ENCODE measurements around the gene KIF9.
"Not testable (repeated sequence)": the region's sequence is repeated elsewhere in the genome, so short reads cannot be mapped to it uniquely, and the experiment has no call there.

The KIF9 gene

DNA sequence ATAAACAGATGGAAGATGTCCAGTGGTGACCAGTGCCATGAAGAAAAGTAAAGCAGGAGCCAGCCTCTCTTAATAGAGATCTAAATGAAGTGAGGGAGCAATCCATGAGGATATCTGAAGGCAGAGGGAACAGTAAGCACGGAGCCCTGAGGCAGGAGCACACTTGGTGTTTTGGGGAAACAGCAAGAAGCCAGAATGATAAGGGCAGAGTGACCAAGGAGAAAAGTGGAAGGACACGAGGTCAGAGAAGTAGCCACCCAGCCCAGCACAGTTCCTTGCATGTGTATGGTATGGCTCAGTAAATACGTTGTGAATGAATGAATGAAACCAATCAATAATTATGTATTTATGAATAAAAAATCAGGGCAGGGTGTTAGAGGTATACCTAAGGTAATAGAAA lies 11.8 kb upstream of the KIF9 start:
- no peak for DNase-seq (ENCODE audit: low spot score)
- in situ Hi-C loops (cut with MboI; ENCODE audit: low pct_unique_long_range_greater_than_20kb, low sequenced_read_pairs, unreplicated experiment), result no loop called here
- TF ChIP-seq, protein P1, sequence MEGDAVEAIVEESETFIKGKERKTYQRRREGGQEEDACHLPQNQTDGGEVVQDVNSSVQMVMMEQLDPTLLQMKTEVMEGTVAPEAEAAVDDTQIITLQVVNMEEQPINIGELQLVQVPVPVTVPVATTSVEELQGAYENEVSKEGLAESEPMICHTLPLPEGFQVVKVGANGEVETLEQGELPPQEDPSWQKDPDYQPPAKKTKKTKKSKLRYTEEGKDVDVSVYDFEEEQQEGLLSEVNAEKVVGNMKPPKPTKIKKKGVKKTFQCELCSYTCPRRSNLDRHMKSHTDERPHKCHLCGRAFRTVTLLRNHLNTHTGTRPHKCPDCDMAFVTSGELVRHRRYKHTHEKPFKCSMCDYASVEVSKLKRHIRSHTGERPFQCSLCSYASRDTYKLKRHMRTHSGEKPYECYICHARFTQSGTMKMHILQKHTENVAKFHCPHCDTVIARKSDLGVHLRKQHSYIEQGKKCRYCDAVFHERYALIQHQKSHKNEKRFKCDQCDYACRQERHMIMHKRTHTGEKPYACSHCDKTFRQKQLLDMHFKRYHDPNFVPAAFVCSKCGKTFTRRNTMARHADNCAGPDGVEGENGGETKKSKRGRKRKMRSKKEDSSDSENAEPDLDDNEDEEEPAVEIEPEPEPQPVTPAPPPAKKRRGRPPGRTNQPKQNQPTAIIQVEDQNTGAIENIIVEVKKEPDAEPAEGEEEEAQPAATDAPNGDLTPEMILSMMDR (IDR thresholded peaks at IDR 0.05; ENCODE audit: extremely low read depth, insufficient read depth, missing control alignments), result no peak

DNA sequence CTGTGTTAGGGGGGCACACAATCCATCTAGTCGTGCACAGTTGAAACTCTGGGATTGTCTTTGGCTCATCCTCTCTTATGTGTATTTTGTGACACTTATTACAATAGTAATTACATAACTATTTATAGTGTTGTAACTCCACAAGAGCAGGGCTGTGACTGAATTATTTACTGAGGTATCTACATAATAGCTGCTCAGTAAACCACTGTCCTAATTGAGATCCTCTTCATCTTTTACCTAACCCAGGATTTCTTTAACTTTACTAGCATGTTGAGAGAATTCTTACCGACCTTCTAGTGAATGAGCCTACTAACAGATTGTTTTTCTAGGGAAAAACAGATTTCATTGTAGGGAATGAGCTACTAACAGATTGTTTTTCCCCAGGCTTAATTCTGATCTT lies 11.2 kb upstream of the KIF9 start:
- TF ChIP-seq, protein P1 (IDR thresholded peaks at IDR 0.05; ENCODE audit: extremely low read depth, insufficient read depth, missing control alignments), result no peak
- no peak for DNase-seq (ENCODE audit: low spot score)
- in situ Hi-C loops (cut with MboI; ENCODE audit: low pct_unique_long_range_greater_than_20kb, low sequenced_read_pairs, unreplicated experiment), result no loop called here

DNA sequence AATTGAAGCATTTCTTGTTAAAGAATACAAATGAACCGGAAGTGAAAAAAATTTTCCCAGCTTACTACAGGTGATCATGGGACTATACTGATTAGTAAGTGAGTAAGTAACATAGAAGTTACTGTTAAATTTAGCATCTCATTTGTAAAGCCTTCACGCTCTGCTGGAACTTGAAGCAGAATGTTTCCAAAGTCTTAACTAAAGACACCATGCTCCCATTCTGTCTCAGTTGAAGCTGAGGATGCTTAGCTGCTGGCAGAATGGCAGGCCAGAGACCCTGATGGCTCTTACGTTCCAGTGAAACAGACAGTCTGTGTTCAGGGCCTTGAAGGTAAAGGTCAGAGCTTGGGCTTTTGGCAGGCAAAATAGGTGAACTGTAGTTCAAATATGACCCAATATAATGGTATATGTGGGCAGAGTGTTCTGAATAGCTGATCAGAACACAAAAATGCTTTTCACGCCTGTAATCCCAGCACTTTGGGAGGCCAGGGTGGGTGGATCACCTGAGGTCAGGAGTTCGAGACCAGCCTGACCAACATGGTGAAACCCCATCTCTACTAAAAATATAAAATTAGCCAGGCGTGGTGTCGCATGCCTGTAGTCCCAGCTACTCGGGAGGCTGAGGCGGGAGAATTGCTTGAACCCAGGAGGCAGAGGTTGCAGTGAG lies 9.3 kb upstream of the KIF9 start:
- DNase-seq (ENCODE audit: low spot score), result peak; percentile 30
- in situ Hi-C loops (cut with MboI; ENCODE audit: low pct_unique_long_range_greater_than_20kb, low sequenced_read_pairs, unreplicated experiment), result not testable (repeated sequence)

DNA sequence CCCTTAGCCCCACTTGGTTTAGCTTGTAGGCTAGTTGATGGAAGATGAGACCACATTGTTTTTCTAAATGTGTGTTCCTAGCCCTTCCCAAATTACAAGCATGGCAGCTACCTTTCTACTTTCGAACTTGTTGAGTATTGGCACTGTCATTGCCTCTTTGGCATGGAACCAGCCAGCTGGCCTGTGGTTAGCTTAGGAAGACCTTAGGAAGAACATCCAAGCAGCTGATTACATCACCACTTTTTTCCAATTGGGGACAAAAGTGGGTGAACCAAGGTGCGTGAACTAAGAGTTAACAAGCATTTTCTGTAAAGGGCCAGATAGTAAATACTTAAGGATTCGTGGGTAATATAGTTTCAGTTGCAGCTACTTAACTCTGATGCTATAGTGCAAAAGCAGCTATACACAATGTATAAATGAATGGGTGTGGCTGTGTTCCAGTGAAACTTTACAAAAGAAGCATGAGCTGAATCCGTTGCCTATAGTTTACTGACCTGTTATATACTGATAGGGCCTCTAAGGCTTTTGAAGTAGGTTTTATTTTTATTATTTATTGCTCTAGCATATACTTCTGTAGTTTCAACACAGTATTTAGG lies 8.7 kb upstream of the KIF9 start:
- TF ChIP-seq, protein P1 (IDR thresholded peaks at IDR 0.05; ENCODE audit: extremely low read depth, insufficient read depth, missing control alignments), result no peak
- DNase-seq (ENCODE audit: low spot score), result no peak
- in situ Hi-C loops (cut with MboI; ENCODE audit: low pct_unique_long_range_greater_than_20kb, low sequenced_read_pairs, unreplicated experiment), result no loop called here

DNA sequence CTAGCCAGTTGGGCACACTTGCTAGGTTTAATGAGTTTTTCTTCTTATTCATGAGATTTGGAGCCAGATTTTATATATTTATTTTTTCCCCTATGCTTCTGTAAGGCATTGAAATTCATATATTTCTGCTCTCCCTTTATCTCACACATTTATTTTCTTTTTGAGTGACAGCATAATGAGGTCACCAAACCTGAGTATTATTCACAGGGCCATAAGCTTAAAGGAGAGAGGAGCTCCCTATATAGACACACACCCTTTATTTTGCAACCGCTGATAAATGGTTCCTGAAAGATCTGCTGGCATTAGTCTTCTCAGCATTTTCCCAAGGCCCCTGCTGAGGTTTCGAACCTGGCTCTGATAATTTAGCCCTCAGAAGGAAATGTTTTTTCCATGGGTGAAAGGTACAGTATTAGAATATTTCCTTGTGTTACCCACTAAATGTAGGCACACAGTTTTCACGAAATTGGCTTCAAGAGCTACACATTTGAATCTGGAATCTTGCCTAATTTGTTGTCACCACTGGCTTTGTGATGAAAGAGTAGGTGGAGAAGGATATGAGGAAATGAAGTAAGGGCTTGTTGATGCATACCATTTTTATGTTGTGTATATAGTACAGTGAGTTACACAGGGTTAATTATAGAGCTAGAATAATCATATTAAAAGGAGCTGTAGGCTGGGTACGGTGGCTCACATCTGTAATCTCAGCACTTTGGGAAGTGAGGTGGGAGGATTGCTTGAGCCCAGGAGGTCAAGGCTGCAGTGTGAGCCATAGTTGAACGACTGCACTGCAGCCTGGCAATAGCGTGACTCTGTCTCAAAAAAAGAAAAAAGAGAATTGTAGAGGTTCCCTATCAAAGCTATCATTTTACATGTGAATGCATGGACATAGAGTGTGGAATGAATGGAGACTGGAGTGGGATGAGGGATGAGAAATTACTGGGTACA lies 6.6 kb upstream of the KIF9 start:
- in situ Hi-C loops (cut with MboI; ENCODE audit: low pct_unique_long_range_greater_than_20kb, low sequenced_read_pairs, unreplicated experiment), result no loop called here
- DNase-seq (ENCODE audit: low spot score), result no peak
- TF ChIP-seq, protein P1 (IDR thresholded peaks at IDR 0.05; ENCODE audit: extremely low read depth, insufficient read depth, missing control alignments), result no peak

DNA sequence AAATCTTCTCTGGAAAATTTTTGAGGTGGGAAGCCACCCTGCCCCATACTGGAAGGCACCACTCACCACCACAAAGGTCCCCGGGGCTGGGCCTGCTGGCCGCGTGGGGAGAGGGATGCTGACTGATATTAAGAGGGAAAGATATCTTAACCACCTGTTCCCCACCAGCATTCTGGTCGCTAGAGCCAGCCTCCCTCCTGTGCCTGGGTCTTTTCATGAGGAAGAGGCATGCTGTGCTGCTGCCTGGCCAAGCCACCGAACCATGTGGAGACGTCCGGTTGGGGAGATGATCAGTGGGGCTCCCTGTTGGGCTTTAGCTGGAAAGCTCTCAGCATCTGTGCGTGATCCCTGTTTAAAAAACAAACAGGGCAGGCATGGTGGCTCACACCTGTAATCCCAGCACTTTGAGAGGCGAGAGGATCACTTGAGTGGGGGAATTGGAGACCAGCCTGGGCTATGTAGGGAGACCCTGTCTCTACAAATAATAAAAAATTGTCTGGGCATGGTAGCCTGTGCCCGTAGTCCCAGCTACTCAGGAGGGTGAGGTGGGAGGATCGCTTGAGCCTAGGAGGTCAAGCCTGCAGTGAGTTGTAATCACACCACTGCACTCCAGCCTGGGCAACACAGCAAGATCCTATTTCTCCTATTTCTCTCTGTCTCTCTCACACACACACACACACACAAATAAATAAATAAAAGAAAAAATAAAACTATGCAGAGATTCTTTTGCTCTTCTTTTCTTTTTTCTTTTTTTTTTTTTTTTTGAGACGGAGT lies 1.2 kb upstream of the KIF9 start:
- TF ChIP-seq, protein P1 (IDR thresholded peaks at IDR 0.05; ENCODE audit: extremely low read depth, insufficient read depth, missing control alignments), result no peak
- in situ Hi-C loops (cut with MboI; ENCODE audit: low pct_unique_long_range_greater_than_20kb, low sequenced_read_pairs, unreplicated experiment), result no loop called here
- no peak for DNase-seq (ENCODE audit: low spot score)

Measured in GM13977 (cell line).